Measurements from ENCODE around the gene MFSD11.

DNA sequence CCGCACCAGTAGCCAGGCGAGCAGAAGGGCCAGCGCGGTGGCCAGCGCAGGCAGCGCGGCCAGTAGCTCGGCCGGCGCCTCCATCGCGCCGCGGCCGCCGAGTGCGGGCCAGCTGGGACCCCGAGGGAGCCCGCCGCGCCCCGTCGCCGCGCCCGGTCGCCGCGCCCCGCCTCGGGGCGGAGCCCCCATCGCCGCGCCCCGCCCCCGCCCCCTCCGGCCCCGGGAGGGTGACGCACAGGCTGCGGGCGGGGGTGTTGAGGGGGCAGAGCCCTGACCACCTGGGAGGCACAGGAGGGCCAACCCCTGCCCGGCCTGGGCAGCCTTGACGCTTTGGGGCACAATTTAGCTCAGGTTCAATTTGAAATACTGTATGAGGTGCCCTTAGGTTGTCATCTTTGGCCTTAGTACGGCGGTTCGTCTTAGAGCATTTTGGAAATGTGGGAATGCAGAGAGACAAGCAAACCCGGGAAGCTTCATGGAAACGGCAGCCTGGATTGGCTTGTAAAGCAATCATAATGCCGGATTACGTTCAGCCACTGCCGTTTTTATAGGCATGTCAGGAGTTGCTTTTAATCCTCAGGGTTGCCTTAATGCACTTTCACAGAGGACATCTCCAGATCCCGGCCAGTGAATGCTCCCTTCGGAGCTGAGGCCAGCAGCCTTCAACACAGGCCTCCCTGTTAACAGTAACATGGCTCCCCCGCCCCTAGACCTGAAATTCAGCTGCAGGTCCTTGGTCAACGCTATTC lies 26.9 kb upstream of the MFSD11 start, which contains the start of gene MXRA7:
- TF ChIP-seq CTCF (conservative IDR thresholded peaks at IDR 0.05) (no peak), ZFX (IDR thresholded peaks at IDR 0.05) (no peak)
